Measurements from ENCODE around the gene TRAPPC14.
"Not testable (repeated sequence)": the region's sequence is repeated elsewhere in the genome, so short reads cannot be mapped to it uniquely, and the experiment has no call there.

TRAPPC14 gene

GRCh38 chr7:100154651-100155491 lies 3.7 kb downstream of the TRAPPC14 start:
- DNase-seq = no peak

- DNase-seq = no peak
Measured at GRCh38 chr7:100153708-100154535, 4.6 kb downstream of the TRAPPC14 start.

- DNase-seq = no peak
Measured at GRCh38 chr7:100152937-100153666, 5.4 kb downstream of the TRAPPC14 start.

- no peak for DNase-seq
Measured at GRCh38 chr7:100152404-100152803, 6.1 kb downstream of the TRAPPC14 start.

GRCh38 chr7:100148559-100149328 lies 9.8 kb downstream of the TRAPPC14 start, which contains the start of gene LAMTOR4:
LAMTOR4 (plus strand) TSS chr7:100148918; CDS start chr7:100148973, 55 bp downstream.
- peak; percentile 89 to 100 (median 99) for DNase-seq

- no peak for DNase-seq
Measured at GRCh38 chr7:100148225-100148558, 10.3 kb downstream of the TRAPPC14 start.

DNA sequence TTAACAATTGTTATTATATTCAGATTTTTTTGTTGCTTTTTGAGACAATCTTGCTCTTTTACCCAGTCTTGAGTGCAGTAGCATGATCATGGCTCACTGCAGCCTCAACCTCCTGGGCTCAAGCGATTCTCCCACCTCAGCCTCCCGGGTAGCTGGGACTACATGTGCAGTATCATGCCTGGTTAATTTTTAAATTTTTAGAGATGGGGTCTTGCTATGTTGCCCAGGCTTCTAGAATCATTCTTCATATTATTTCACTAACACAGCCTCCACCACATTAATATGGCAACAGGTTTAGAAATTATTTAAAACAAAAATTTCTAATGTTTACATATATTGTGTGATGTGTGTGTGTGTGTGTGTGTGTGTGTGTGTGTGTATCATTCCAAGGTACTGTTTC lies 11.2 kb downstream of the TRAPPC14 start:
- no peak for DNase-seq

DNA sequence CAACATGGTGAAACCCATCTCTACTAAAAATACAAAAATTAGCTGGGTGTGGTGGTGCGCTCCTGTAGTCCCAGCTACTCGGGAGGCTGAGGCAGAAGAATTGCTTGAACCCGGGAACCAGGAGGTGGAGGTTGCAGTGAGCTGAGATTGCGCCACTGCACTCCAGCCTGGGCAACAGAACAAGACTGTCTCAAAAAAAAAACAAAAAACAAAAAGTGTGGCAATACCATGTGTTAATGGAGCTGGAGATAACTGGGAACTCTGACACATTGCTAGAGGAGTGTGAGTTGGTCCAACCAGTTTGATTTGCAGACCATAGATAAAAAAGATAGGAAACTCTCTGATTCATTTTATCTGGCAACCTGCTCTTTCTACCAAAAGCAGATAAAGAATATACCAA lies 12.2 kb downstream of the TRAPPC14 start:
- DNase-seq = not testable (repeated sequence)

GRCh38 chr7:100142461-100142860 lies 16.1 kb downstream of the TRAPPC14 start:
- DNase-seq = no peak

- DNase-seq = no peak
Measured at GRCh38 chr7:100141555-100141949, 17.0 kb downstream of the TRAPPC14 start.

DNA sequence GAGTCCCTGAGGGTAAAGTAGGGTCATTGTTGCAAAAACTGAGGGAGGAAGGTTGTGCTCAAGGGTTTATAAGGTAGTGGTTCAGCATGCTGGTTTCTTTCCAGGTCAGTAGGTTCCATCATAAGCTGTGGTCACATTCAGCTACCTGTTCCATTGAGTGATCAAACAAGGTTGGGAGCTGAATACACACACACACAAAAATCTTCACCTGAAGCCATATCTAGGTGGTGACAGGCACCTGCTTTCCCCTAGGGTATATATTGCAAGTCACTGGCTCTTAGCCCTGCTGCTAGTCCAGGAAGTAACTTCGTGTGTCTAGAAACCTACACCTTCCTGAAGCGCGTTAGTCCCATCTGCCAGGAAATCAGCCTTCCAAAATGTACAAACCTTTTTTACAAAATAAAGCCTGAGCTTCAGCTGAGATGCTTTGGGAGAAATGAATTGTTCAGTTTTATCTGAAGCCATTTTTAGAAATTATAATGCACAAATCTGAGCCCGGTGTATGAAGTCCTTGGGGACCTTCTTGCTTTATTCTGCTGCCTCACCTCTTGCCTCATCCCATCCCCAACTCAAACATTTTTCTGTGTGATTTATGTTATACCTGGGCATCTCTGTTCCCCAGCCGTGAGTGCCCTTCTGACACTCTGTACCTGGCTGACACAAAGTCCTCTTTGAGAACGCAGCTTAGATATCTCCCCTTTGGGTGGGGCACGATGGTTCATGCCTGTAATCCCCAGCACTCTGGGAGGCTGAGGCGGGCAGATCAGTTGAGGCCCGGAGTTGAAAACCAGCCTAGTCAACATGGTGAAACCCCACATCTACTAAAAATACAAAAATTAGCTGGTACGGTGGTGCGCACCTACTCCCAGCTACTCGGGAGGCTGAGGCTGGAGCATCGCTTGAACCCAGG lies 20.4 kb downstream of the TRAPPC14 start:
- DNase-seq = no peak

DNA sequence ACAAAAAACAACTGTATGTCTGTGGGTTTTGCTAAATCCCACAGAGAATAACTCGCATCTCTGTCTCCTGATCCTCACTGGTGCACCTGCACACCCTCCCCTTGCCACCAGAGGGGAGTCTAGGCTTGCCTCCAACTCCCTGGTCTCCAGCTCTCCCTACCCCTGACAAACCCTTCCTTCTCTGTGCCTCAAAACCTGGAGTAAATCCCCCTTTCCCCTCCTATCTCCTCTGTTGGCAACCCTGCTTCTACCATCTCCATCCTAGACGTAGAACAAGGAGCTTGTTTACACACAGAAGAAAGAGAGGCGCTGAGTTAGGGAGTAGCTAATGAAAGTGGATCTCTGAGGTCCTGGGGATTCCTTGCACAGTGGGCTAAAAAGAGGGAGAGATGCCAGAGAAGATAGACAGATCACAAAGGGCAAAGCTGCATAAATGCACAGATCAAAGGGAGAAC lies 25.8 kb downstream of the TRAPPC14 start:
- peak in 31 of 58 donors; percentile 7 to 58 (median 23) for DNase-seq

- DNase-seq = no peak
Measured at GRCh38 chr7:100132126-100132525, 26.4 kb downstream of the TRAPPC14 start.

DNA sequence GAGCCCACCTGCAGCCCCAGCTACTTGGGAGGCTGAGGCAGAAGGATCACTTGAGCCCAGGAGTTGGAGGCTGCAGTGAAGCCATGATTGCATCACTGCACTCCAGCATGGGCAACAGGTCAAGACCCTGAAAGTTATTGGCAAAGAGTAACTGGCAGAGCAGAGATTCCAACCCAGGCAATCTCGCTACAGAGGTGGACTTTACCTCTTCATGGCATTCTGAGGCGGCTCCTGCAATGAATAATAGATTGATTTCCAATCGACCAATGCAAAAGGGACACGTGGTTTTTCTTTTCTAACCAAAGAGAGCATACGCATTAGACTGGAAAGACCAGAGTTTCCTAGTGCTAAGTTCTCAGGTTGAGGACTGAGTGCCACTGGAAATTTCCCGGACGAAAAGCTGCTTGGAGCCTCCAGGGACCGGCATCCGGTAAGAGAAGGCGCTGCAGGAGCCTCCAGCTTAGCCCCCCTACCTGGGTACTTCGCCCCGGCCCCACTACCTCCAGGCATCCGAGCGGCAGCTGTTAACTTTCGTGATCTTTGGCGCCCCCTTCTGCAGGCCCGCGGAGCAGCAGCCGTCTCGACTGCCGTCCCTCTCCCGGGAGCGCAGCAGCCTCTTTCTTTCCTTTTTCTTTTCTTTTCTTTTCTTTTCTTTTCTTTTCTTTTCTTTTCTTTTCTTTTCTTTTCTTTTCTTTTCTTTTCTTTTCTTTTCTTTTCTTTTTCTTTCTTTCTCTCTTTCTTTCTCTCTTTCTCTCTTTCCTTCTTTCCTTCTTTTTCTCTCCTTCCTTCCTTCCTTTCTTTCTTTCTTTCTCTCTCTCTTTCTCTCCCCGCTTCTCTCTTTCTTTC lies 27.7 kb downstream of the TRAPPC14 start:
- DNase-seq = peak in 53 of 58 donors; percentile 6 to 85 (median 51)

DNA sequence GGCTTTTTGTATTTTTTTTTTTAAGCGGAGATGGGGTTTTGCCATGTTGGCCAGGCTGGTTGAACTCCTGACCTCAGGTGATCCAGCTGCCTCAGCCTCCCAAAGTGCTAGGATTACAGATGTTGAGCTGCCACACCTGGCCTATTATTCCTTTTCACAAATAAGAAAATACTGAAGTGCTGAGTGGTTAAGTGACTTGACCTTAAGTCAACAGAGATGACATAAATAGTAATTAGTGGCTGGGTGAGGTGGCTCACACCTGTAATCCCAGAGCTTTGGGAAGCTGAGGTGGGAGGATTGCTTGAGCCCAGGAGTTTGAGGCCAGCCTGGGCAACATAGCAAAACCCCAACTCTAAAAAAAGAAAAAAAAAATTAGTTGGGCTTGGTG lies 28.3 kb downstream of the TRAPPC14 start:
- DNase-seq = not testable (repeated sequence)

DNA sequence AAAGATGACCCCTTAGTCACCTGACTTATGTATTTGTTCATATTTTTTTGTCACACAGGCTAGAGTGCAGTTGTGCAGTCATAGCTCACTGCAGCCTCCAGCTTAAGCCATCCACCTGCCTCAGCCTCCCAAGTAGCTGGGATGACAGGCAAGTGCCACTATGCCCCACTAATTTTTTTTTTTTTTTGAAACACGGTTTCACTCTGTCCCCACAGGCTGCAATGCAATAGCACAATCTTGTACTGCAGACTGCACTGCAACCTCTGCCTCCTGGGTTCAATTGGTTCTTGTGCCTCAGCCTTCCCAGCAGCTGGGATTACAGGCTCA lies 29.9 kb downstream of the TRAPPC14 start:
- DNase-seq = no peak

- DNase-seq = peak in 18 of 58 donors; percentile 9 to 72 (median 37)
Measured at GRCh38 chr7:100127866-100128636, 30.5 kb downstream of the TRAPPC14 start.
